Activated T-cell treated with anti-CD3 and anti-CD28 coated beads, Interleukin-2, amount 50 U/mL, for 72 hours (primary cell): ENCODE data around the gene PRPS1L1. TPM values are rescaled to one million over a fixed set of nuclear protein-coding genes. Genes with fewer than 3 reads are reported as not detected.

Experiments used
- ATAC-seq, 2 donors: fragments of 150-1000 bp; cut with Tn5 transposase; replicated peaks in 1 of 2; 2 replicates each; pipeline ENCODE4 v1.10.0; 2021; ENCODE audit warnings: moderate library complexity in 2 of 2, mild to moderate bottlenecking in 1 of 2
- DNase-seq, 2 donors: peaks; one replicate each; pipeline ENCODE4 v3.0.0; 2021 to 2022; ENCODE audit warnings: mixed read lengths in 1 of 2
- H3K27ac Mint-ChIP-seq: one replicate; pipeline ENCODE4 v1.8.0; 2022; ENCODE audit warnings: mild to moderate bottlenecking, moderate library complexity, mixed read lengths
- H3K27me3 Mint-ChIP-seq: one replicate; pipeline ENCODE4 v1.8.0; 2022; ENCODE audit warnings: low read depth, mixed read lengths
- H3K36me3 Mint-ChIP-seq, 2 donors: one replicate each; pipeline ENCODE4 v1.8.0; 2022; ENCODE audit warnings: mixed read lengths in 2 of 2, mild to moderate bottlenecking in 1 of 2; ENCODE audit not compliant: insufficient read depth in 2 of 2
- H3K4me1 Mint-ChIP-seq: one replicate; pipeline ENCODE4 v1.8.0; 2022; ENCODE audit warnings: low read depth, mixed read lengths
- H3K4me3 Mint-ChIP-seq, 2 donors: one replicate each; pipeline ENCODE4 v1.8.0; 2022; ENCODE audit warnings: mild to moderate bottlenecking in 2 of 2, mixed read lengths in 2 of 2, moderate library complexity in 2 of 2
- H3K9me3 Mint-ChIP-seq, 2 donors: one replicate each; pipeline ENCODE4 v1.8.0; 2022; ENCODE audit warnings: mixed read lengths in 2 of 2
- total RNA-seq, 2 donors: library from RNA; stranded (reverse); gene quantifications; one replicate each; pipeline ENCODE4 v1.2.3, GENCODE V29; 2022

PRPS1L1 gene
- total RNA-seq, 2 donors from 2014 or later: not detected

DNA sequence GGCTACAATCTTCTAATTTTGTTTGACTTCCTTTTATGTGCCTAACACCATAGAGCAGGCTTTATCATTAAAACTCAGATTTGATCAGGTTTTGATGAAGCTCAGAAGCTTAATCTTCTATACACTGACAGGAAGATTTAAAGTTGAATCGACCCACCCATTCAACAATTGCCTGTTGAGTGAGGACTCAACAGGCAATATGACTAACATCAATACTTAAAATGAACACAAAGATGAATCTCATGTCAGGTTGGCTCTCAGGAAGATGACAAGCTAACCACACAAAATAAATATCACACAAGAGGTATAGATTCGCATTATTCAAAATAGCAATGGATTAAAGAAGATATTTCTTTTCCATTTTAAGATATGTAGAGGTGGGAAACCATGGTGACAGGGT is 50.7 kb downstream of the PRPS1L1 start:
- Mint-ChIP-seq H3K36me3 (no peaks in the 10 kb centered on the region), H3K27ac (no peak overlapping the region), H3K27me3 (no peaks in the 10 kb centered on the region), H3K4me1 (peaks cover 6% of the 10 kb centered on the region), H3K9me3 (no peaks in the 10 kb centered on the region), H3K4me3 (no peak overlapping the region)
- ATAC-seq (peak; percentile 31 to 64), DNase-seq (no peak)

Other genes starting within 250 kb of the PRPS1L1 start
- gene SNX13, start 87.4 kb downstream of the PRPS1L1 start, total RNA-seq: 10 to 100 TPM; 19.5 to 19.8 TPM